Ammon's horn (tissue), 1 donor: ENCODE data around the gene SMAD2.
"Not testable (repeated sequence)": the region's sequence is repeated elsewhere in the genome, so short reads cannot be mapped to it uniquely, and the experiment has no call there.

Experiments used
- DNase-seq: peaks from one replicate; pipeline ENCODE4 v3.0.0-alpha.2; 2016; ENCODE audit warnings: low spot score

Gene SMAD2

DNA sequence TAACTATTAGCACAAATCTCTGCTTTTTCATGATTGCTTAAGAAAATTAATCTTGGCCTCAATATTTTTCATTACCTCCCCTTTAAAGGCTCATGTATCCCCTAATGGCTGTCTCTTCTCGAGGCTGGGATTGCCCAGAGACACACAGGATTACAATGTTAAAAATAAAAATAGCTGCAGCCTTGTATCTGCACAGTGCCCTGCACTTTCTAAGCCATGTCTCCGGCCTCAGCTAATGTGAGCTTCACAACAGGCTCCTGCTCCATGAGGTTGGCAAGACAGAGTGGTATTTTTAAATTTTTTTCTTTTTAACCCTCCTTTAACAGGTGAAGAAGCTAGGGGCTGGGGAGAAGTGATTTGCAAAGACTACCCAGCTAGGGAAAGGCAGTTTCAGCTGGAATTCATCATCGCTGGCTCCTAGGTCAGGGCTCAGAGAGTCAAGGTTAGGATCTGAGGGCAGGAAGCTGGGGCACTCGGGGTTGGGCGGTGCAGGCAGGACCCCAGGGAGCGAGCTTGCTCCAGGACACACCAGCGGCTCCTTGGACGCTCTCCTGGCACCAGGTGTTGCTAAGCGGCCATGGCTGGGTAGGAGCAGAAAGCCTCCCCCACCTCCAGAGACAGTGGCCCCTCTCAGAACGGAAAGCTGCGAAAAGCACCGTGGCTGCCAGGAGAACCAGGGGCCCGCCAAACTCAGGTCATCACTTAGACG is 135.6 kb downstream of the SMAD2 start:
- no peak for DNase-seq

DNA sequence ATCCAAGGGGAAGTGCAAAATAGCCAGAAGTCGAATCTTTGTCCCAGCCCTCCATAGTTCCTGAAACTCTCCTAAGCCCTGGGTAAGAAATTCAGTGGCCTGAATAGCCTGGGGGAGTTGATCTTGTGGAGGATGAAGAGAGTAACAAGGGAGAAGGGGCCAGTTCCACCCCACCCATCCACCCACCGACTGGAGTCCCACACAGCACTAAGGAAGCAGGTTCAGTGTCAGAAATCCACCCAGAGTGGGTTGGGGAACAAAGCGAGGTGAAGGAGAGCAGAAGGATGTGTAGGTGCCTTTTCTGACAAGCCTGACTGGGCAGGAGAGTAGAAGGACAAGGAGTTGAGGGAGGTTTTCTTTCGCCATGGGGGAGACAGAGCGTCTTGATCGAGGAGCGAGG is 136.8 kb downstream of the SMAD2 start:
- no peak for DNase-seq

DNA sequence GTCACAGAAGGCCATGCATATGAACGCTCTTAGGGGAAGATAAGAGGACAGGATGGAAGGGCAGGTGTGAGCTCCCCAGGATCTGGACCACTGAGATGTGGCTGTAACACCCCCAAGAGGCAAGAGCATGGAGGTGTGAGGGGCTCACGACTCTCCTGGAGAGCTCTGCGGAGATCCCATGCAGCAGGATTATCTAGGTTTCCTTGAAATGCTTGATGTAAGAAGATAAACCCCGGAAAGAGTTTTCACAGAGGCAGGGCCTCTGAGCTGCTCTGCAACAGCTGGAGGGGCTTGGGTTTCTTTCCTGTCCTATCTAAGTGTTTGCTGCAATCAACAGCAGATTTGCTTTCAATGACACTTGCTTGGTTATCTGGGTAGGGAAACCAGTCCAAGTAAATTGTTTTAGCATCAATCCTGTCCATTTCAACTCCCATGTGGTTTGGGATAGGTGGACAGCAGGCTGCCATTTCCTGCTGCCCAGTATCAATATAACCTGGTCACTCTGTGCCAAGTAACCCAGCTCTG is 138.9 kb downstream of the SMAD2 start:
- DNase-seq, result no peak

DNA sequence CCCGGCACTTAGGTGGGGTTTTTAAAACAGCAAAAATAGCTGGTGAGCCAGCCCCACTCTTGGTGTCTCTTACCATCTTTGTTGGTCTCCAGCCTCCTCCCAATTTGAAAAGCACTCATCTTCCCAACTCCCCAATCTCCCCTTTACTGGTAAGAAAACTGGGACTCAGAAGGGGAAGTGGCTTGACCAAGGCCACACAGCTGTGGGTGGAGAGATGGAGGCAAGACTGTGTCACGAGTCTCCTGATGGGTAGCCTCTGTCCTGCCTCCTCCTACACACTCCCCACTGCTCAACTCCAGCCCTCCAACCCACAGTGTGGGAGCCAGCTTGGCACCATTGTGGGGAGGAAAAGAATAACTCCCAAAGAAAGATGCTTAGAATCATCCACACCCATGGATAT is 140.4 kb downstream of the SMAD2 start:
- no peak for DNase-seq

DNA sequence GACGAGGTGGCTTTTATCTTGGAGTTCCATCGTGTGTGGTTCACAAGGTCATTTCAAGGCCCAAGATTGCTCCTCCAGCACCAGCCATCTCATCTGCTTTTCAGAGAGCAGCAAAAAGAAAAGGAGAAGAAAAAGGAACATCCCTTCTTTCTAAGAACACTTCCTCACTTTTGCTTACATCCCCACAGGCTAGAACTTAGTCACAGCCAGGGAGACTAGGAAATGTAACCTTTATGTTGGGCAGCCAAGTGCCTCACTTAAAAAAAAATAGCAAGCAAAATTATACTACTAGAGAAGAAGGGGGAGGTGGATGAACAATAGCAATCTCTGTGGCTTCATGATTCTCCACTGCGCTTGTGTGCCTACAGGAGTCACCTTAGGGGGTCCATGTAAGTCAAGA is 141.8 kb downstream of the SMAD2 start:
- no peak for DNase-seq

DNA sequence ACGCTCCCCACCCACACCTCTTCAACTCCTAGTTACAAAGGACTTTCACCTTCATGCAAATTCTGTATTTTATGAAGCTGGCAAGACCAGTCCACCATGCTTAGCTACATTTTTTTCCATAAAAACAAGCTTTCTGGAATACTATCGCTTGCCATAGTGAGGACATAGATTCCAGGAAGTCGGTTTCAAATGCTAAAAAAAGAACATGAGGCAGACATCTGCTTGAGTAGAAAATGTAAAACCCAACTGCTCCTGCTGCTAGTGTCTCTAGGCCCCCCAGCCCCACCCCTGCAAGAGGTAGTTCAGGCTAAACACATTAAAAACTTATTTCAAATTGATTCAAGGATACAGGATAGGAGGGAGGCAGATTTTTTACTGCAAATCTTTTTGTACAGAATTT is 148.9 kb downstream of the SMAD2 start:
- no peak for DNase-seq

DNA sequence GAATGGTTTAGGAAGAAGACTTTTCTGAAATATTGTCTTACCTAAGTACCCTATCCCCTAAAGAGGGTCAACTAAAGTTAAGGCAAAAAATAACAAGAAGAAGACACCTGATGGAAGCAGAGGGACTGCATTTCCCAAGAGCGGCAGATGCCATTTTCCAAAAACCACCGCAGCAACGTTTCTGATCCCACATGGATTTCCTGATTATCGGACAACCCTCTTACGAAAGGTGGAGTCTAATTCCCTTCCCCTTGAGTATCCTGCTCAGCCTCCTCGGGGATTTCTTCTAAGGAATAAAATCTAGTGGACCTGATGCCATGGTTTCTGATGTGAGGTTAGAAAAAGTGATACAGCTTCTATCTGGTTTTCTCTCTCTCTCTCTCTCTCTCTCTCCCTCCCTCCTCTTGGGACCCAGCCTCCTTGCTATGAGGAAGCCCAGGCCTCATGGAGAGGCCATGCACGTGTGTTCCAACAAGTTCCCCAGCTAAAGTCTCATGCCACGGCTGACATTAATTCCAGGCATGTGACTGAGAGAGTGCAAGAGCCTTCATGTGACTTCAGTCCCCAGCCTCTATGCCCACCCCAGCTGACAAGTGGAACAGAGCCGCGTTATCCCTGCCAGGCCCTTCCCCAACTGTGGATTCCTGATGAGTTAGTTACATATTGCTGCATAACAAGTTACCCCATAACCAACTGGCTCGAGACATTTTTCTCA is 150.3 kb downstream of the SMAD2 start:
- no peak for DNase-seq

DNA sequence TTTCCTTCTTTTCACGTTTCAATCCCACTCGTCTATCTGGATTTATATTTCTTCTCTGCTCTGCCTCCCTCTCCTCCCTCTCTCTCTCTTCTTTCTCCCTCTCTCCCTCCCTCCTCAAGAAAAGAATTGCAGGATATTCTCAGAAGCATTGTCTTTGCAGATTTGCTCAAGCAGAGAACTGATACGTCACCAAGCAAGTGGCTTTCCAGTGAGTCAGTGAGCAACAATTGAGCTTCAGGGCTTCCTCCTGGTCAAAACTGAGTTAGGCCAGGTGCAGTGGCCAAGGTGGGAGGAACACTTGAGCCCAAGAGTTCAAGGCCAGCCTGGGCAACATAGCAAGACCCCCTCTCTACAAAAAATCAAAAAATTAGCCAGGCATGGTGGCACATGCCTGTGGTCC is 151.1 kb downstream of the SMAD2 start:
- DNase-seq, result no peak

DNA sequence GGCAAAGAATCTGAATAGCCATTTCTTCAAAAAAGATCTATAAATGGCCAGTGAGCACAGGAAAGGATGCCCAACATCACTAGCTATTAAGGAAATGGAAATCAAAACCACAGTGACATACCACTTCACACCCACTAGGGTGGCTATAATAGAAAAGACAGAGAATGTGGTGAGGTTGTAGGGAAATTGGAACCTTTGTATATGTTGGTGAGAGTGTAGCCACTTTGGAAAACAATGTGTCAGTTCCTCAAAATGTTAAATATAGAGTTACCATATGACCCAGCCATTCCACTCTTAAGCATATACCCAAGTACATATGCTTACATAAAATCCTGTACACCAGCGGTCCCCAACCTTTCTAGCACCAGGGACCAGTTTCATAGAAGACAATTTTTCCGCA is 152.8 kb downstream of the SMAD2 start:
- DNase-seq, result no peak

DNA sequence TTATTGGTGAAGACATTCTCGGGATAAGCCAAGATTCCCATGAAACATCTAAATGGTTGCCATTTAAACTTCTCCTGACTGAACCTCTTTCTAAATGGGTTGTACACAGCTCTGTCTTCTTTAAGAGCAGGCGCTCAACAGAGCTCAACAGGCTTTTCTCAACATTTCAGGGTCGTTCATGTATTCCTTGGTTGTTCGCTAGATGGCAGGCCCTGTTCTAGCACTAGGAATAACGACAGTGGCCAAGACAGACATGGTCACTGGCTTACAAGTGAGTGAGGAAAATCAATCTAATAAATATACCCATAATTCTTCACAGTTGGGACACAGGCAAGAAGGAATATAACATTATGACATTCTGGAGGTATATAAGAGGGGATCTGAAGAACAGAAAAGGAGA is 154.5 kb downstream of the SMAD2 start:
- DNase-seq, result peak; percentile 48

DNA sequence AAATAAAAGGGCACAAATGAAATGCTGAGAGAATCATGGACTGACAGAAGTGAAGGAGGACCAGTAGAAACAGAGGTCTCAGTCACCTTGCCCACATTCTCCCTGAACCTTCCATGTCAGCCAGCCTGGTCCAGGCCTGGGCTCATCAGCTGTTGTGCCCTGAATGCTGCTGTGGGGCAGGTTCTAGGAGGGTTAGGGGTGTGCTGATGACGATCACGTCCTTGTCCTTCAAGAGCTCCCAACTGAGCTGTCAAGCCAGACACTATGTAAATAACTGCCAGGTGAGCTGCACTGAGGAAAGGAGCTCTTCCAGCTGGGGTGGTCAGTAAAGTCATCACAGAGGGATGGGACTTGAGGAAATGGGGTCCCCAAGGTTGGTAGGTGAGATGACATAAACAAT is 156.5 kb downstream of the SMAD2 start:
- DNase-seq, result no peak

DNA sequence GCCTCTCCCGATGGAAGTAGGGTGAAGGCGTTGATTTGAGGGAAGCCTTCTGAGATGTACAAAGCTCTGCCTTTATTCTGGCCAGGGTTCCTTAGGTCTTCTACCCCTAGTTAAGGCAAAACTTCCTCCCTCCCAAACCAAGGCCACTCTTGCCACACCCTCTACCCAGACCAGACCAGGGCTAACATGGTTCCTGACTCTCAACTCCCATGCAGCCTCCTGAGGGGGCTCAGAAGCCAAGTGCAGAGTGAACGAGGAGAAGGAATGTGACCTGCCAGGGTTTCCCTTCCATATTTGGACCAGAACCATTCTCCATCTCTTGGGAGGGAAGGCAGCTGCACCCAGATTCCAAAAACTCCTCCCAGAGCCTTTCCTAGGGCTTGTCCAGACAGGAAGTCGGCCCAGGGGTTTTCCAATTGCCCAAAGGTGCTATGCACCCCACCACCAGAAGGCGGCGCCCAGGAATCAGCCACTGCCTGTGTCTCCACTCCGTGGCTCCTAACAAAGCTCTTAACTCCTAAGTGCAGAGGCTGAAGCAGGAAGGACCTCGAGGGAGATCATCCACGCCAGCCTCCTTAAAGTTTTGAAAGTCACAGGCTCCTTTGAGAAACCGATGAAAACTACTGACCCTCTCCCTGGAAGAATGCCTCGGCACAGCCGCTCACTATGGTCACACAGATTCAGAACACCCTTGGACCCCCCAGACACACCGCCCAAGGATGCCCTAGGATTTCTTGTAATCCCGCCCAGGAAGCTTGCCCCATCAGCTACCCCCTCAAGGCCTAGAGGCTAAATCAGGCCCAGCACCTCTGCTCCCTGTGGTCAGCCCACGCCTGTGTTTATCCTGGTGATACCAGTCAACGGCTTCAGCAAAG is 157.8 kb downstream of the SMAD2 start:
- DNase-seq, result no peak

DNA sequence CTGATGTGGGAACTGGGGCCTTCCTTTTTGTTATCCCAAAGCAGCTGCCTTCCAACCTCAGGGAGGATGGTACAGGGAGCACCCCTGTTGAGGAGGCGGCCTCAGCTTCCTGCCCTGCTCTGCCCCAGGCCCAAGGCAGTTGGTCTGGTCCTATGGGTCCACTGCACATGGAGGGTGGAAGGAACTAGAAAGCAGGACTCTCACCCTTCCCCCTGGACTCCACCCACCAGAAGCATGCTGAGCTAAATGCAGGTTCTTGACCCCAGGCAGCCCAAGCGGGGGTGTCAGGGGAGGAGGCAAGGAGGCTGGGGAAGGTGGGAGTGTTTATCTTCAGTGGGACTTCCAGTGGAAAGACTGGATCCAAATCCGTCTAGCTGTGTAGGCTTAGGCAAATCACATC is 158.5 kb downstream of the SMAD2 start:
- DNase-seq, result no peak

DNA sequence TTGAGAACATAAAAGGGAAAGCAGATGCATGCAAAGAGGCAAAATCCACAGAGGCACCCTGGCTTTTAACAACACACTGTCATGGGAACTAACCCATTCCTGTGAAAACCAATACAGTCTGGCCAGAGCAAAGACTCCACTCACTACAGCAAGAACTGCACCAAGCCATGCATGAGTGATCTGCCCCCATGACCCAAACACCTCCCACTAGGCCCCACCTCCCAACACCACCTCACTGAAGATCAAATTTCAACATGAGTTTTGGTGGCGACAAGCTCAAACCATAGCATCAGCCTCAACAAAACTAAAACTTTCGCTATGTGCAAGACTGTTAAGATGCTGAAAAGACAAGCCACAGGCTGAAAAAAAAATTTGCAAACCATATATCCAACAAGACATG is 162.8 kb downstream of the SMAD2 start:
- DNase-seq, result no peak

DNA sequence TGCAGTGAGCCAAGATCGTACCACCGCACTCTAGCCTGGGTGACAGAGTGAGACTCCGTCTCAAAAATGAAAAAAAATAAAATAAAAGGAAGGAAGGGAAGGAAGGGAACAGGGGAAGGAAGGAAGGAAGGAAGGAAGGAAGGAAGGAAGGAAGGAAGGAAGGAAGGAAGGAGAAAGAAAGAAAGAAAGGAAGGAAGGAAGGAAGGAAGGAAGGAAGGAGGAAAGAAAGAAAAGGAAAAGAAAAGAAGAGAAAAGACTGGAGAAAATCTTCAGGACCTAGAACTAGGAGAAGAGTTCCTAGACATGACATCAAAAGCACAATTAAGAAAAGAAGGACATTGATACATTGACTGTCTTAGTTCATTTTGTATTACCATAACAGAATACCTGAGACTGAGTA is 163.3 kb downstream of the SMAD2 start:
- DNase-seq, result not testable (repeated sequence)
